ENCODE data around the gene TMOD1.

The TMOD1 gene

DNA sequence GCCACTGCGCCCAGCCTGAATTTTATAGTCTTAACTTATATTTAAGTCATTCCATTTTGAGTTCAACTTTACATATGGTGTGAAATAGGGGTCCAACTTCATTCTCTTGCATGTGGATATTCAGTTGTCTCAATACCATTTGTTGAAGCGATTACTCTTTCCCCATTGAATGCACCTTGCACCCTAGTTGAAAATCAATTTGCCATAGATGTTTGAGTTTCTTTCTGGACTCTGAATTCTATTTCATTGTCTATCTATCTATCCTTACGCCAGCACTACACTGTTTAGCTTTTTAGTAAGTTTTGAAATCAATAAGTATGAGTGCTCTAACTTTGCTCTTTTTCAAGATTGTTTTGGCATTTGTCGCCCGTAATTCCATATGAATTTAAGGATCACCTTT is 49.8 kb downstream of the TMOD1 start:
- no peak for DNase-seq

GRCh38 chr9:97553141-97553540 is 51.7 kb downstream of the TMOD1 start:
- DNase-seq = no peak

GRCh38 chr9:97553841-97554240 is 52.4 kb downstream of the TMOD1 start:
- DNase-seq = no peak

GRCh38 chr9:97554566-97555075 is 53.2 kb downstream of the TMOD1 start:
- DNase-seq = no peak

DNA sequence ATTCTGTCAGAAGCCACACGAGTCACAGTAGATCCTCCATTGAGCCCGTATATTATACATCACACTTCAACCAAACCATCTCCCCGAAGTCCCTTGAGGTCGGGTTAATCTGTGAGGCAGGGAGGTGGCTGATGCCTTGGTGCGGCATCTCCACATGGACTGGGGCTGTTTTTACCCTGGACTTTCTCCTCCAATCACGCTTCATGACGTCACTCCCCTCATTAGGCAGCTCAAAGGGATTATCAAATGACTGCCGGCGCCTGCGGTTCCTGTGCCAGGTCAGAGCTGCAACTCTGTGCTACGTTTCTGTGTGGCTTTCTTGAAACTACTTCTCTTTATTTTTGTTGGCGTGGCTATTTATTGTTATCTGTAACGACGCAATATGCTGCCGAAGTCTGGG is 53.7 kb downstream of the TMOD1 start:
- DNase-seq = no peak

GRCh38 chr9:97556036-97556720 is 54.7 kb downstream of the TMOD1 start:
- DNase-seq = no peak

DNA sequence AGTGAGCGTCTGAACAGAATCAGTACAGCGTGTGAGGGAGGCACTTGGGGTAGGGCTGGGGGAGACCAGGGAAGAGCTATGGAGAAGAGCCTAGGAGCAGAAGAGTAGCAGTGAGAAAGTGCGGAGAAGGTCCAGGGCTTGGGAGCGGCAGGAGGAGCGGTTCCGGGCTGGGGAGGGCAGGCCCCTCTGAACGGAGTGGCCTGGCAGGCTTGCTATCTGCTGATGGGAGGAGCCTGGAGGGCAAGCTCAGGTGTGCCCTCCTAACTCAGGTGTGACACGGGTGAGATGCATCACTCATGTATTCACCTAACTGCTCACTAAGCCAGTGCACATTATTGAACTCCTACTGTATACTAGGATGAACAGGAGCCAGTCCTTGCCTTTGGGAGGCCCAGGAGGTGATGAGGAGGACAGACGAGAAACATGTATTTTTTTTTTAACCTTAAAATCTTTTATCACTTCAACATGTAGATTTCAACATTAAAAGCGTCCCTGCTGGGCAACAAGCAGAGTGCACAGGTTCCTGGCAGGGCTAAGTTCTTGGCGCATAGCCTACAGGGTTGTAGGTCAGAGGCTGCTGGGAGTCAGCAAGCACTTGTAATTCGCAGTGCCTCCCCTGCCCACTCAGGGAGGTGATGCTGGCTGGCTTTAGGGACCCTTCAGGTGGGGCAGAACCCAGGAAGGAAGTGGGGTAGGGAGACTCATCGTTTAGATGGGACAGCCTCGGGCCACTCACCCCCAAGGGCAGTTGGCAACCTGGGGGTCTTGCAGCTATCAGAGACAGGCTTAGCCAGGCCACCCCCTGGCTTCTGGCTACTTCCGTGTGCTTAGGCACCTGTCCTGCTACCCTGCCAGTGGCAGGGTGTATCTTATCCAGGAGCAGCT is 55.5 kb downstream of the TMOD1 start:
- DNase-seq = no peak

DNA sequence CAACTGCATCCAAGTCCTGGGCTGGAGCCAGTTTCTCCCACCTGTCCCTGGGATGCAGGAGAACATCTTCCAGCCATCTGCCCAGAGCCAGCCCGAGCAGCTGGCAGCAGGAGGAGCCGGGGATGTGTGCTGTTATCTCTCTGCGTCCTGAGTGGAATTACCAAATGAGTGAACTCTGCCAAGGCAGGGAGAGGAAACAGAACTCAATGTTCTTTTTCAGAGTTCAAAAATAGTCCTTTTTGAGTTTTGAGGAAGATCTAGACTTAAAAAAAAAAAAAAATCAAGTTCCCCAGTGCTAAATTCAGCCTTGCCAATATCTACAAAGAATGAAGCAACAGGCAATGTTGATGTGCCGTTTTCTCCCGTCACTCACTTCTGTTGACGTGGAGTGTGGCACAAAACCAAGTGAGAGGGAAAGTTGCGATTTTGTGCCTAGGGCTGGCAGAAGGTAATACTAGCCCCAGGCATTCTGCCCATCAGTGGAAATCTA is 56.2 kb downstream of the TMOD1 start:
- DNase-seq = no peak

- DNase-seq = no peak
Measured at GRCh38 chr9:97558701-97559101, 57.2 kb downstream of the TMOD1 start.

DNA sequence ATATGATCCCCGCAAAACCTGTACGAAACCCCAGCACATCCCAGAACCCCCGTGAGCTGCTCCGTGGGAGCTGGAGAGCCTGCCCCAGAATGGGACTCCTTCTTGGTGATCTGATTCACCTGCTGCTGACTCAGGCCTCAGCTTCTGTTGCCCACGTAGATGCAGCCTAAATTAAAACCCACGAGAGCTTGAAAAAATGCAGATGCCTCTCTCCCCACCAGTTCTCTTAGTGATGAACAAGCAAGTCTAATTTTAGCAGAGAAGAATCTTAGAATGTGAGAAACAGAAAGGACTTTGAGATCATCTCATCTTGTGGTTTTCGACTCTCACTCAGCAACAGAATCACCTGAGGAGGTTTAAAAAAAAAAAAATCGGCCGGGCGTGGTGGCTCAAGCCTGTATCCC is 57.6 kb downstream of the TMOD1 start:
- no peak for DNase-seq

GRCh38 chr9:97560154-97560553 is 58.7 kb downstream of the TMOD1 start:
- DNase-seq = no peak

DNA sequence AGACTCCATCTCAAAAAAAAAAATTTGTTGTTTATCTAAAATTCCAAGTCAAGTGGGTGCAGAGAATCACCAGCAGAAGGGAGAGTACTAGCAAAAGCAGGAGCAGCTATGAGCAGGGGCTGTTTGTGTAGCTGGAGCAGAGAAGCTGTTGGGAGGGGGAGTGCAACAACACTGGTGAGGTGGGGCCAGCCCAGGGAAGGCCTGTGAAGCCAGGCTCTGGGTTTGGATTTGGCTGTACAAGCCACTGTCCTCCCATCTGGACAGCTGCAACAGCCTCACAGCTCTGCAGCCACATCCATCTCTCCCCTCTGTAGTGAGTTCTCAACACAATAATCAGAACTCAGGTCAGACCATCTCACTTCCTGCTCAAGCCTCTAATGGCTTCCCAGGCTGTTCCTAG is 59.4 kb downstream of the TMOD1 start:
- no peak for DNase-seq

GRCh38 chr9:97561501-97561900 is 60.0 kb downstream of the TMOD1 start:
- no peak for DNase-seq

DNA sequence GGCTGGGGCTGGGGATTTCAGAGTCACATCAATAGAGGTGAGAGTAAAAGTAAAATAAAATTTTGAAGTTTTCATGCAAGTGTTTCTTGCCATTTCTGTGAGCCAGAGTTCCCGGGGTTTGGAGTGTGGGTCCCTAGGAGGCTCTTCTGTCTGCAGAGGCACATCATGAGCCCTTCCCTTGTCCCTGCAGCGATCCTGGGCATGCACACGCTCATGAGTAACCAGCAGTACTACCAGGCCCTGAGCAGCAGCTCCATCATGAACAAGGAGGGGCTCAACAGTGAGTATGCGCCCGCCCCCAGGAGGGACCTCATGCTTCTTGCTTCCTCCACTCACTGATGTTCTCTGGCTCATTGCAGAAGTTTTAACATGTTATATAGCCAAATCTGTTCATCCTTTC is 61.1 kb downstream of the TMOD1 start:
- no peak for DNase-seq

DNA sequence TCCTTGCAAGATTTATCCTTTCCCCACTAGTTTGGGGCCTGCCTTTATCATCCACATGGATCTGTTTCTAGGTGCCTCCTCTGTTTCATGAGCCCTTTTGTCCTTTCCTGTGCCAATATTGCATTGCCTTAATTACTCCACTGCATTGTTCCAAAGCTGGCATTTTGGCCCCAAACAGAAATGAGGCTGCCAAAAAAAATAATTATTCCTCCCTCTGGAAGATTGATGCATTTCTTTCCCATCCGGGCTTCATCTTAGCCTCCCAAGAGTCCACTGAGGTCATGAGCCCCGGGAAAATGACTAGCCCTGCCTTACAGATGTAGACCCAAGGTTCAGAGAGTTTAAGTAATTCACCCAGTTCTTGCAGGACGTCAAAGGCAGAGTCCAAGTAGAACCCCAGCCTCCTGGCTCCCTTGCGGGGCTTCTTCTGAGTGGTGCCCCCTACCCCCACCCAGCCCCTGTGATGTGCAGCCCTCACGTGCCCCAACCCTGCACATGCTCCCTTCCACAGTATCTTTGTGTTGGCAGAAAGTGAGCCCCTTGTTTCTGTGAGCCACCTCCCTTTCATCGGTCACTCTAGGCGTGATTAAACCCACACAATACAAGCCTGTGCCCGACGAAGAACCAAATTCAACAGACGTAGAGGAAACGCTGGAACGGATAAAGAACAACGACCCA is 62.1 kb downstream of the TMOD1 start:
- no peak for DNase-seq

- no peak for DNase-seq
Measured at GRCh38 chr9:97564291-97565175, 63.1 kb downstream of the TMOD1 start.

- no peak for DNase-seq
Measured at GRCh38 chr9:97565262-97565661, 63.8 kb downstream of the TMOD1 start.

GRCh38 chr9:97567182-97567893 is 65.9 kb downstream of the TMOD1 start:
- DNase-seq = no peak

DNA sequence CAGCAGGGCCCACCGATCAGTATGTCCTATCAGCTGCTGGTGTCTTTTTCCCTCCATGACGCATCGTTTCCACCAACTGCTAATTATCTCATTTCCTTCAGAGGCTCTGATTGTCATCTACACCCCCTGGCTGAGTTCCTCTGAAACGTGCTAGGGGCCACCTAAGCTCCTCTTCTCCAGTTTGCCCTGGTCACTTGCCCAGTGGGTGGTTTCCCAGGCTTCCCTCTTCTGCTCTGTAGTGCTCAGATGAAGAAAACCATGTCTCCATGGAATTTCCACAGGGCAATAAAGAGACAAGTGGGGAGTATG is 66.4 kb downstream of the TMOD1 start:
- no peak for DNase-seq

DNA sequence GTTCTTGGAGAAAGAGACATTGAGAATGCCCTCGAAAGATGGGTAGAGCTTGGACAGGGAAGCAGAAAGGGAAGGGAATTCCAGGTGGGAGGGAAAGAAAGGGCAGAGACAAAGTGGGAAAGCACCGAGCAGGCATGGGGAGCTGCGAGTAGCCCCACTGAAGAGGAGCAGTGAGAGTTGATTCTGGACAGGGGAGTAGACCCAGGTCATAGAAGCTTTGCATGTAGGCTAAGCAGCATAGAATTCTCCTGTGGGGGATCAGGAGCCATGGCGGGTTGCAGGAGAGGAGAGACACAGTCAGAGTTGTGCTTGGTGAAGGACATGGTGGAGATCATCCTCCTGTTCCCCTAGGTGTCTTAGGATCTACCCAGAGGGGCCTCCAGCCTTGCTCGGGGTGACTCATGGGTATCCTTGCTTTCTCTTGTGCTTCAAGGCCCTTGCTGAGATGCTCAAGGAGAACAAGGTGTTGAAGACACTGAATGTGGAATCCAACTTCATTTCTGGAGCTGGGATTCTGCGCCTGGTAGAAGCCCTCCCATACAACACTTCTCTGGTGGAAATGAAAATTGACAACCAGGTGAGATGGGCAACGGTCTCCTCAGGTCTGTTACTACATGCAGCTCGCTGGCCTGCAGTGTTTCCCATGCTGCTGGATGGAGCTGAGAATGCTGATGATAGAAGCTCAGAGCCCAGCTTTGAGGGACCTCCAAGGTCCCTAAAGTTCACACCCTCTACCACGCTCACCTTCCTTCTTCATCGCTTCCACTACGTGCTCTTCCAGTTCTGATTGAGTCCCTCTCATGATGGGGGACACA is 67.2 kb downstream of the TMOD1 start:
- no peak for DNase-seq

DNA sequence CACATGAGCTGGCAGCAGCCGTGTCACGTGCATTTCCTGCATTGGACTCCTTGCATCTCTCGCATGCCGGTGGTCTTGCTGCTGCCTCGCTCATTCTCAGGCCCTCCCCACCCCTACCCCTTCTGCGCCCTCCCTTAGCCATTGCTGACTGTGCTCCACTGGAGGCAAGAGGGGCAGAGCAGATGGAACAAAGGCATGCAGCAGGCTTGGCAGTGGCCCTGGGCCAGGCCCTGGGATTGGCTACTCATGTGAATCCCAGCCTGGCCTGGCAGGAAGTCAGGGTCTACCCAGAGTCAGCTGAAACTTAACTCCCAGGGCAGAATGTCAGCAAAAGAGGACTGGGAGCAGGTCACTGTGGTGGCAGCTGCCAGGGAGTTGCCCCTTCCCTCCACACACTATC is 69.4 kb downstream of the TMOD1 start:
- DNase-seq = no peak

All from activated CD8-positive, alpha-beta memory T cell treated with anti-CD3 and anti-CD28 coated beads, Interleukin-2, amount 50 U/mL, for 4 hours (primary cell).